RWPE1 (cell line): ENCODE results near the gene SIRT5.

ENCODE experiments used
- CTCF ChIA-PET: fragments of 350-600 bp; sonication (Branson Sonifier 250); formaldehyde crosslinking; extraction: SDS; loops from one replicate; lab custom pipeline; 2021; lab: Yijun Ruan, JAX
- POLR2A ChIA-PET: fragments of 400-600 bp; formaldehyde crosslinking; extraction: SDS; loops from one replicate; lab custom pipeline; 2020; ENCODE audit warnings: antibody characterized with exemption; ENCODE audit not compliant: low non-redundant PET; lab: Yijun Ruan, JAX
- DNase-seq: peaks from one replicate; pipeline ENCODE4 v3.0.0; 2012; ENCODE audit warnings: low spot score
- H3K27ac ChIP-seq: fragments of 450-650 bp; 2 replicates; pipeline ENCODE4 v1.5.1; 2017
- TF ChIP-seq, protein P1 (sequence below): fragments of 450-650 bp; conservative IDR thresholded peaks from 2 replicates; pipeline ENCODE4 v1.5.1; 2017; ENCODE audit warnings: low read depth, mild to moderate bottlenecking

The SIRT5 gene

DNA sequence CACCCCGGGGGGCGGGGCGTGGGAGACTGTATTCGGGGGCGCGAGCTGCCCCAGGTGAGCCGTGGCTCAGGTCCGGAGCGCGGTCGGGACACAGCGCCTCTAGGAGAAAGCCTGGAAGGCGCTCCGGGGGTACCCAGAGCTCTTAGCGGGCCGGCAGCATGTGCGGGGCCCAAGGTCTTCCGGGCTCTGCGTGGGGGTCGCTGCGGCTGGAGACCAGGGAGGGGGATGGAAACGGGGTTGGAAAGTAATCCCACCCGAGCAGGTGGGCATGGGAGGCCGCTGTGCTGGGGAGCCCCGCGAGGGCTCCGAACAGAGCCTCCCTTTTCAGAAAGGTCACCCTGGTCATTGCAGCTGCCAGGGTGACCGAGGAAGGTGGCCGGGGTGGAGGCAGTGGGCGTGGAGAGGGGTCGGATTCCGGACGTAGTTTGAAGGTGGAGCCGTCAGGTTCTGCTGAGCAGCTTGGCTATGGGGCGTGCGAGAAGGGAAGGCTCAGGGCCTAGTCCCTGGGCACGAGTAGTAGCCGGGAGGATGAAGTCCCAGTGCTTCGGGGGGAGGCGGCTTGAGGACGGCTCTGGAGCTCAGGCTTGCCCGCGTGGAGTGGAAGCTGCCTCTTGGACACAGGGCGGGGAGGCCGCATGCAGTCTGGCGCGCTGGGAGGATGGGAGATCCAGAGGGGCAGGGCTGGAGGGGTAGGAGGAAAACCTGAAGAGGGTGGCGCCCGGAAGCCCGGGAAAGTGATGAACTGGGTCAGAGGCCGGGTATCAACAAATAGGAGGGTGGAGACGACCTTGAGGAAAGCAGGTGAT is at the start of gene SIRT5:
Gene SIRT5, plus strand, starts transcription at position 31 of the 806 bp plus-strand sequence. CDS start 9,510 bp downstream, outside the sequence.
- POLR2A ChIA-PET: interaction anchor here (0.6 to 1.2 kb wide), 9 partner anchors 40 to 1843 kb away, joined by 3 to 5 read pairs (median 3); partner anchors contain the start of genes GFOD1 and NOL7
- CTCF ChIA-PET: interaction anchor here (0.5 to 1.4 kb wide), 15 partner anchors 10 to 1602 kb away, joined by 3 to 11 read pairs (median 3); partner anchors contain the start of genes GFOD1 and NOL7
- H3K27ac ChIP-seq: peak within 1 kb of the TSS; percentile 97
- TF ChIP-seq, protein P1, sequence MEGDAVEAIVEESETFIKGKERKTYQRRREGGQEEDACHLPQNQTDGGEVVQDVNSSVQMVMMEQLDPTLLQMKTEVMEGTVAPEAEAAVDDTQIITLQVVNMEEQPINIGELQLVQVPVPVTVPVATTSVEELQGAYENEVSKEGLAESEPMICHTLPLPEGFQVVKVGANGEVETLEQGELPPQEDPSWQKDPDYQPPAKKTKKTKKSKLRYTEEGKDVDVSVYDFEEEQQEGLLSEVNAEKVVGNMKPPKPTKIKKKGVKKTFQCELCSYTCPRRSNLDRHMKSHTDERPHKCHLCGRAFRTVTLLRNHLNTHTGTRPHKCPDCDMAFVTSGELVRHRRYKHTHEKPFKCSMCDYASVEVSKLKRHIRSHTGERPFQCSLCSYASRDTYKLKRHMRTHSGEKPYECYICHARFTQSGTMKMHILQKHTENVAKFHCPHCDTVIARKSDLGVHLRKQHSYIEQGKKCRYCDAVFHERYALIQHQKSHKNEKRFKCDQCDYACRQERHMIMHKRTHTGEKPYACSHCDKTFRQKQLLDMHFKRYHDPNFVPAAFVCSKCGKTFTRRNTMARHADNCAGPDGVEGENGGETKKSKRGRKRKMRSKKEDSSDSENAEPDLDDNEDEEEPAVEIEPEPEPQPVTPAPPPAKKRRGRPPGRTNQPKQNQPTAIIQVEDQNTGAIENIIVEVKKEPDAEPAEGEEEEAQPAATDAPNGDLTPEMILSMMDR: no peak; the same call in 1 of the 2 replicates
- DNase-seq: peak; percentile 90

DNA sequence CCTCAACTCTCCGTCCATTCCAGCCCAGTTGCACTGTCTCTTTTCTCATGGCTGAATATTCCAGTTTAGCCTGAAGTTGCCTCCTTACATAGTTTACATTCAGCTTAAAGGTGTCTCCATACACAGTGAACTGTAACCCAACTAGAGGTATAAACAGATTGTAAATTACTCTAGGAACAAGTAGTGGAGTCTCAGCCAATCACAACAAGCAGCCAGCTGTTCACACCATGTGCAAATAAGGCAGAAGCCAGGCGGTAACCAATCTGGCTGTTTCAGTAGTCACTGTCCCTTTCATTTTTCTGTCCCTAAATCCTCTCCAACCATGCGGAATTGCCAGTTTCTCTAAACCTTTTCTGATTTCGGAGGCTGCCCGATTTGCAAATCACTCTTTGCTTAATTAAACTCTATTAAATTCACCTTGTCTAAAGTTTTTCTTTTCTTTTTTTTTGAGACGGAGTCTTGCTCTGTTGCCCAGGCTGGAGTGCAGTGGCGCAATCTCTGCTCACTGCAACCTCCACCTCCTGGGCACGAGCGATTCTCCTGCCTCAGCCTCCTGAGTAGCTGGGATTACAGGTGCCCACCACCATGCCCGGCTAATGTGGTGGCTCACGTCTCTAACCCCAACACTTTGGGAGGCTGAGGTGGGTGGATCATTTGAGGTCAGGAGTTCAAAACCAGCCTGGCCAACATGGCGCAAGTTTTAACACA is 49.4 kb upstream of the SIRT5 start:
- H3K27ac ChIP-seq: no peak overlapping the region
- no peak for DNase-seq
- CTCF ChIA-PET: interaction anchor here (0.7 to 0.9 kb wide), 2 partner anchors 43 to 208 kb away, joined by 3 read pairs; no protein-coding TSS in a partner anchor
- POLR2A ChIA-PET: no interaction called here
- TF ChIP-seq, protein P1: no peak

DNA sequence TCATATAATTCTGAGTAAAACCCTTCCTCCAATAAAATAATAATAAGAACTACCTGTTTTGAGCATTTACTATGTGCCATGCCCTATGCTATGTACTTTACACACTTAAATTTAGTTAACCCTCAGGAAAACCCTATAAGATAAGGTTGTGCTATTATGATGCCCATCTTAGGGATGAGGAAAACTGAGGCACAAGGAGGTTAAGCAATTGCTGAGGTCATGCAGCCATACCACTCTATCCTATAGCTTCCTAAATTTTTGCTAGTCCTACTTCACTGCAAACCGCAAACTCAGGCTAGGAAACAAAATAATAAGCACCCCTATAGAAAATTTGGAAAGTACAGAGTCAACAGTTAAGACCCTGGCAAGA is 48.1 kb upstream of the SIRT5 start:
- POLR2A ChIA-PET: no interaction called here
- TF ChIP-seq, protein P1: no peak
- CTCF ChIA-PET: interaction anchor here (1.6 kb wide), 1 partner anchor 12 kb away, joined by 4 read pairs; no protein-coding TSS in a partner anchor
- DNase-seq: no peak
- H3K27ac ChIP-seq: no peak overlapping the region

DNA sequence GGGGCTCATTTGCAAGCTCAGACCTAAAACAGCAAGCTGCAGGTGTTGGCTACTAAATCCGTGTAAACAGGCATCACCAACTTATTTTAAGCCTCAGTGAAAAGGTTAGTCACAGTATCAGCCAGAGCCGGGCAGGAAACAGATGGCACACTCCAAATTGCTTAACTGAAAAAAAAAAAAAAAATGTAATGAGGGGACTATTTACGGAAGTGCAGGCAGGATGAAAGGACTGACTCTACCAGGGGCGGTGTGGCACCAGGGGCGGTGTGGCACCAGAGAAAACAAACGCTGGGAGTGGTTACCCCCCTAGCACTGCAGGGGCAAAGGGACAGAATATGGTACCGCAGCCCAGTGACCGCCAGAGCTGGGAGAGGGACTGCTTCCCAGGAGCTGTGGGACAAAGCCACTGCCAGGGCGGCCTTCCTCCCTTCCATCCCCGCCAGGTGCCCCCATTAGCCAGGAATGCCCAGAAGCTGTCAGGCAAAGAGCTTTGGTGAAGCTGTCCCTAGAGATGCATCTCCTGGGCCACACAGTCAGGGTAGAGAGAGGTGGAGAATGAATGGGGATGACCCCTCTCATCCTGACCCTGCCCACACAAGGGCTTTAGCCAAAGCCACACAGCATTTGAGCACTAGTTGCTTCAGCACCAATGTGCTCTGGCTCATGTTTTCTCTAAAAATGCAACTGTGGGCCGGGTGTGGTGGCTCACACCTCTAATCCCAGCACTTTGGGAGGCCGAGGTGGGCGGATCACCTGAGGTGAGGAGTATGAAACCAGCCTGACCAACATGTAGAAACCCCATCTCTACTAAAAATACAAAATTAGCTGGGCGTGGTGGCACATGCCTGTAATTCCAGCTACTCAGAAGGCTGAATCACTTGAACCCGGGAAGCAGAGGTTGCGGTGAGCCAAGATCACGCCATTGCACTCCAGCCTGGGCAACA is 47.4 kb upstream of the SIRT5 start:
- H3K27ac ChIP-seq: peak overlapping the region; percentile 76
- peak; percentile 18 for DNase-seq
- POLR2A ChIA-PET: interaction anchor here (0.7 kb wide), 1 partner anchor 39 kb away, joined by 5 read pairs; no protein-coding TSS in a partner anchor
- TF ChIP-seq, protein P1: no peak
- CTCF ChIA-PET: interaction anchor here (1.6 kb wide), 1 partner anchor 11 kb away, joined by 4 read pairs; no protein-coding TSS in a partner anchor

DNA sequence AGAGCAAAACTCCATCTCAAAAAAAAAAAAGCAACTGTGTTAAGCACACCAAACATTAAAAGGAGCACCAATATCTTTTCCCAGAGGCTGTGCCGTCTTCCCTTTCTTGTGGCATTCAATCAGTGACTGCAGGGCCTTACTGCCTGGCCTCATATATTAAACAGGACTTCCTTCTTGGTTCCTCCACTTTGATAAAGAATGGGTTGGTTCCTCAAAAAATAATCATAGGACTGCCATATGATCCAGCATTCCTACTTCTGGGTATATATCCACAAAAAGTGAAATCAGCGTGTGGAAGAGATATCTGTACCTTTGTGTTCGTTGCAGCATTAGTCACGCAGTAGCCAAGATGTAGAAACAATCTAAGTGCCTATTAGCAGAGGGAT is 46.7 kb upstream of the SIRT5 start:
- ChIA-PET CTCF (interaction anchor here (1.6 kb wide), 1 partner anchor 11 kb away, joined by 4 read pairs; no protein-coding TSS in a partner anchor), POLR2A (interaction anchor here (0.7 kb wide), 1 partner anchor 40 kb away, joined by 5 read pairs; no protein-coding TSS in a partner anchor)
- no peak for DNase-seq

More for the DNA sequence above, 46.7 kb upstream of the SIRT5 start:
- TF ChIP-seq, protein P1: no peak
- H3K27ac ChIP-seq: peak overlapping the region; percentile 76
